ENCODE measurements around the gene HS3ST5.

Gene HS3ST5

DNA sequence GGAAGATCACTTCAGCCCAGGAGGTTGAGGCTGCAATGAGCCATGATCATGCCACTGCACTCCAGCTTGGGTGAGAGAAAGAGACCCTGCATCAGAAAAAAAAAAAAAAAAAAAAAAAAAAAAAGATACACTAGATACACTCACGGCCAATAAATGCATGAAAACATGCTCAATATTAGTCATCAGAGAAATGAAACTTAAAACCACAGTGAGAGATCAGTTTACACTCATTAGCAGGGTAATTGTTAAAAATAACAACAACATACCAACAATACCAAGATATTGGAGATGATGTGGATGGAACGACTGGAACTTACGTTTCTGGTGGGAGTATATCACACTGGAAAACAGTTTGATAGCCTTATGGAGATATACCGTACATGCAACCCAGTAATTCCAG, 29.9 kb downstream of the HS3ST5 start:
- no peak overlapping the region for H3K27ac Mint-ChIP-seq
- no peak overlapping the region for H3K4me3 Mint-ChIP-seq
- H3K27me3 Mint-ChIP-seq = no peaks in the 10 kb centered on the region
- H3K36me3 Mint-ChIP-seq (ENCODE audit: insufficient read depth) = no peaks in the 10 kb centered on the region
- ATAC-seq (replicated peaks) = no peak
- no peak for DNase-seq
- no peaks in the 10 kb centered on the region for H3K4me1 Mint-ChIP-seq (ENCODE audit: low read depth in 2 of 2)
- H3K9me3 Mint-ChIP-seq = peaks cover 0 to 4% of the 10 kb centered on the region in 2 donors

DNA sequence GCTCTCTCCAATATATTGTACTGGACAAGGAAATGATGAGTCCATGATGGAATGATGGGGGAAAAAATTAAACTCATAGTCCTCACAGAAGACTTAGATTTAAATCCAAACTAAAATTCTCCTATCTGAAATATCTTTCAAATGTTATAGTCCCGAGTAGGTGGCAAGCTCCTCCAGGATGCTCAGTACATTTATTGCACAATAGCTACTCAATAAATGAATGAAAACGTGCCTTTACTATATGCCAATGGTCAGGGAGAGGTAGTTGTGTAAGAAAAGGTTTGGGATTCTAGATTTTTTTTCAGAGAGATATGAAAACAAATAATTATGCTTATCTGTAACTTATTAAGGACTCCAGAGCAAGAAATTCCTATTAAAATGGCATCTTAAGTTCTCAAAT, 32.8 kb downstream of the HS3ST5 start:
- Mint-ChIP-seq H3K36me3 (ENCODE audit: insufficient read depth) (no peaks in the 10 kb centered on the region), H3K9me3 (peaks cover 0 to 2% of the 10 kb centered on the region in 2 donors), H3K27ac (no peak overlapping the region)

GRCh38 chr6:114304304-114304887, 38.4 kb downstream of the HS3ST5 start:
- no peaks in the 10 kb centered on the region for H3K36me3 Mint-ChIP-seq (ENCODE audit: insufficient read depth)
- H3K27me3 Mint-ChIP-seq = no peaks in the 10 kb centered on the region
- H3K9me3 Mint-ChIP-seq = peaks cover 2 to 11% of the 10 kb centered on the region in 2 donors
- H3K4me3 Mint-ChIP-seq = no peak overlapping the region
- no peak overlapping the region for H3K27ac Mint-ChIP-seq
- no peaks in the 10 kb centered on the region for H3K4me1 Mint-ChIP-seq (ENCODE audit: low read depth in 2 of 2)
- ATAC-seq (replicated peaks) = no peak
- no peak for DNase-seq

More for the DNA sequence above, 32.8 kb downstream of the HS3ST5 start:
- DNase-seq (no peak), ATAC-seq (replicated peaks) (no peak)
- no peaks in the 10 kb centered on the region for H3K4me1 Mint-ChIP-seq (ENCODE audit: low read depth in 2 of 2)
- no peaks in the 10 kb centered on the region for H3K27me3 Mint-ChIP-seq
- H3K4me3 Mint-ChIP-seq = no peak overlapping the region

DNA sequence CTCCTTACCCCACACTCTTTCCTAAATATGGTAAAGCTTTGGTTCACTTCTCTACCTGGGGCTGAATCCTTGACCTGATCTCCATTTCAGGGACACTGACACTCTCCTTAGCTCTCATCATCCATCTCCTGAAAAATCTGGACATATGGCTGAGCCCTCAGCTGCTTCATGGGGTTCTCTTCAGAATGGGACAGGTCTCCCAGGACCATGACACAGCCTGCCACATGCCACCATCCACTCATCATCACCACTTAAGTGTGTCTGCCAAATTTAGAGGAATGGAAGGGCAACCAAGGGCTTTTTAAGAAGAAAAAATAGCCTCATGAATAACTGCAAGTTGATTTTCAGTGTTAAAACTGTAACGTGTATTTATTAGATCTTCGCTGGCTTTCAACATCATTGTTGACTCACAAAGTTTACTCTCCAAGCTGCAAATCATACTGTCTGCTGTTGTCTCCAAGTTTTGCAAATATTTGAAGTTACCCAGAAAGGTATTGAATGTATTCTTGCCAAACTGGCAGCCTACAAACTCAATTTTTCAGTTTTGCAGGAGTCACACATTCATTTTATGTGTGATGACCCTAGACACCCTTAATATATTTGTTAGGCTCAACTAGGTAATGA, 41.1 kb downstream of the HS3ST5 start:
- Mint-ChIP-seq H3K27me3 (no peaks in the 10 kb centered on the region), H3K9me3 (peaks cover 3 to 11% of the 10 kb centered on the region in 2 donors), H3K4me3 (no peak overlapping the region), H3K27ac (no peak overlapping the region), H3K4me1 (ENCODE audit: low read depth in 2 of 2) (no peaks in the 10 kb centered on the region), H3K36me3 (ENCODE audit: insufficient read depth) (no peaks in the 10 kb centered on the region)
- DNase-seq = no peak
- no peak for ATAC-seq (replicated peaks)

DNA sequence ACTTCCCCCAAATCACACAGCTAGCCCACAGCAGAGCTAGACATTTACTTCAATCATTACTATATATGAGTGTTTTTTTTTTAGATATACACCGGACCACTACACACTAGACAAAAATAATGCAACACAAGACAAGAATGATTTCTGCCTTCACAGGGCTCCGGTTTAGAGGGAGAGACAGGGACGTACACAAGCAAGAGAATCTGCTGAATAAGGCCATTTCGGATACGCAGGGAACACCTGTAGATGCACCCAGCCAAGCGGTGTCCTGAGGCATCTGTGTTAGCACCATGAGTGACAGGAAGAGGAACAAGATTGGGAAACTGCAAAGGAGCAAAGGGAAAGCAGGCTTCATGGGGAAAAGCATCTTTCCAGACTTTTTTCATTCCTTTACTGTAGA, 45.7 kb downstream of the HS3ST5 start:
- ATAC-seq (replicated peaks) = no peak
- no peaks in the 10 kb centered on the region for H3K27me3 Mint-ChIP-seq

DNA sequence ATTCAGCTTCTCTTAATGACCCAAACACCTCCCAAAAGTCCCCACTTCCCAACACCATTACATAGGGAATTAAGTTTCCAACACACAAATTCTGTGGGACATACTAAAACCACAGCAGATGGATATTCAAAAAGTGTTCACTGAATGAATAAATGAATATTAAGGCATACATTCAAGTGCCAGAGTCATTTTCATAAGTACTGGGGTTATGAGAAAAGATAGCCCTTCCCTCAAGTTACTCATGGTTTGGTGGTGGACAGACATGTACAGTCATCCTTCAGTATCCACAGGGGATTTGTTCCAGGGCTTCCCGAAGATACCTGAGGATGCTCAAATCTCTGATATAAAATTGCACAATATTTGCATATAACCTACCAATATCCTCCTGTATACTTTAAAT, 50.4 kb downstream of the HS3ST5 start:
- Mint-ChIP-seq H3K9me3 (no peaks in the 10 kb centered on the region), H3K27ac (no peak overlapping the region), H3K27me3 (no peaks in the 10 kb centered on the region), H3K4me1 (ENCODE audit: low read depth in 2 of 2) (no peaks in the 10 kb centered on the region), H3K4me3 (no peak overlapping the region), H3K36me3 (ENCODE audit: insufficient read depth) (no peaks in the 10 kb centered on the region)
- DNase-seq (no peak), ATAC-seq (replicated peaks) (no peak)

More for the DNA sequence above, 45.7 kb downstream of the HS3ST5 start:
- H3K4me3 Mint-ChIP-seq = no peak overlapping the region
- H3K36me3 Mint-ChIP-seq (ENCODE audit: insufficient read depth) = no peaks in the 10 kb centered on the region
- no peak for DNase-seq
- no peak overlapping the region for H3K27ac Mint-ChIP-seq
- H3K9me3 Mint-ChIP-seq = peaks cover 2 to 6% of the 10 kb centered on the region in 2 donors
- H3K4me1 Mint-ChIP-seq (ENCODE audit: low read depth in 2 of 2) = no peaks in the 10 kb centered on the region

GRCh38 chr6:114291428-114291827, 51.4 kb downstream of the HS3ST5 start:
- no peak for ATAC-seq (replicated peaks)
- no peak overlapping the region for H3K4me3 Mint-ChIP-seq
- DNase-seq = no peak
- H3K9me3 Mint-ChIP-seq = no peaks in the 10 kb centered on the region
- no peaks in the 10 kb centered on the region for H3K27me3 Mint-ChIP-seq
- no peaks in the 10 kb centered on the region for H3K4me1 Mint-ChIP-seq (ENCODE audit: low read depth in 2 of 2)
- no peaks in the 10 kb centered on the region for H3K36me3 Mint-ChIP-seq (ENCODE audit: insufficient read depth)
- H3K27ac Mint-ChIP-seq = no peak overlapping the region

DNA sequence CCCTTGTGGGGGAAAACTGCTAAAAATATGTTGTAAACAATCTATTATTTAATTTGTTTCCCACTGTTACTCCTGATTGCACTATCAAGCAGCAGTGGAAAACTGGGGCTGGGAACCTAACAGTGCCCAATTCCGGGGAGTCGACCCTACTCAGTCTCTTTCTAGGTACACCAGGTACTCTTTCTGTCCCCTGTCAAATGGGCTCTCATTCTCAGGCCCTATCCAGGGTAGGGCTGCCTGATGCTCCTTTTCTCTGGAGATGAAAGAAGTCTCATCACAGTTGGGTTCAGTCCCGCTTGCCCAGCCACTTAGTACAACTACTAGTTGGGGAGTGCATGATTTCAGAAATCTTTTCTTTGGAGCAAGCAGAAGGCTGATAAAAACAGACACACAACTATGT, 52.0 kb downstream of the HS3ST5 start:
- Mint-ChIP-seq H3K4me1 (ENCODE audit: low read depth in 2 of 2) (no peaks in the 10 kb centered on the region), H3K27me3 (no peaks in the 10 kb centered on the region), H3K9me3 (no peaks in the 10 kb centered on the region), H3K4me3 (no peak overlapping the region), H3K36me3 (ENCODE audit: insufficient read depth) (no peaks in the 10 kb centered on the region), H3K27ac (no peak overlapping the region)
- ATAC-seq (replicated peaks) (no peak), DNase-seq (no peak)

- no peaks in the 10 kb centered on the region for H3K27me3 Mint-ChIP-seq
- no peaks in the 10 kb centered on the region for H3K4me1 Mint-ChIP-seq (ENCODE audit: low read depth in 2 of 2)
- H3K4me3 Mint-ChIP-seq = no peak overlapping the region
- no peak for DNase-seq
- ATAC-seq (replicated peaks) = no peak
- H3K27ac Mint-ChIP-seq = no peak overlapping the region
- no peaks in the 10 kb centered on the region for H3K36me3 Mint-ChIP-seq (ENCODE audit: insufficient read depth)
- no peaks in the 10 kb centered on the region for H3K9me3 Mint-ChIP-seq
Measured at GRCh38 chr6:114288701-114289495, 53.9 kb downstream of the HS3ST5 start.

DNA sequence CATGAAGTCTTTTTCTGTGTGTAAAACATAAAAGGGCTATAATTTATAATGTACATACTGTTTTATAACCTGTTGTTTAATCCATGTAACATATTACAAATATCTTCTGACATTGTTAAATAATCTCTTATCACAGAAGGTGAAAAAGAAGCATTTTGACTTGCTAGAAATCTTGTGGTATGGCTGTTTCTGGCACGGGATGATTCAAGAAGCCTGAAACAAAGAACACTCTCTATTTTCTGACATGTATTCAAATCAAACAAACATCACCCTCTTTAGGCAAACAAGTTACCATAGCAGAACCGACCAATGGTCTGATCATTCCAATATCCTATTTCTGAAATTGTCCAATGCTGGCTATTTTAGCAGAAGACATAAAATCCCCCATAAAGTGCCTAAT, 55.4 kb downstream of the HS3ST5 start:
- no peaks in the 10 kb centered on the region for H3K4me1 Mint-ChIP-seq (ENCODE audit: low read depth in 2 of 2)
- no peaks in the 10 kb centered on the region for H3K36me3 Mint-ChIP-seq (ENCODE audit: insufficient read depth)
- no peak overlapping the region for H3K27ac Mint-ChIP-seq
- no peak for DNase-seq
- H3K27me3 Mint-ChIP-seq = no peaks in the 10 kb centered on the region
- ATAC-seq (replicated peaks) = no peak
- H3K4me3 Mint-ChIP-seq = no peak overlapping the region
- H3K9me3 Mint-ChIP-seq = no peaks in the 10 kb centered on the region

GRCh38 chr6:114286211-114286610, 56.6 kb downstream of the HS3ST5 start:
- H3K27ac Mint-ChIP-seq = no peak overlapping the region
- no peak overlapping the region for H3K4me3 Mint-ChIP-seq
- no peaks in the 10 kb centered on the region for H3K36me3 Mint-ChIP-seq (ENCODE audit: insufficient read depth)
- no peaks in the 10 kb centered on the region for H3K27me3 Mint-ChIP-seq
- H3K9me3 Mint-ChIP-seq = peaks cover 0 to 5% of the 10 kb centered on the region in 2 donors
- DNase-seq (no peak), ATAC-seq (replicated peaks) (no peak)
- no peaks in the 10 kb centered on the region for H3K4me1 Mint-ChIP-seq (ENCODE audit: low read depth in 2 of 2)

- DNase-seq (no peak), ATAC-seq (replicated peaks) (no peak)
- H3K27ac Mint-ChIP-seq = no peak overlapping the region
- no peaks in the 10 kb centered on the region for H3K4me1 Mint-ChIP-seq (ENCODE audit: low read depth in 2 of 2)
- peaks cover 6 to 9% of the 10 kb centered on the region in 2 donors for H3K9me3 Mint-ChIP-seq
- no peaks in the 10 kb centered on the region for H3K36me3 Mint-ChIP-seq (ENCODE audit: insufficient read depth)
- H3K4me3 Mint-ChIP-seq = no peak overlapping the region
- no peaks in the 10 kb centered on the region for H3K27me3 Mint-ChIP-seq
Measured at GRCh38 chr6:114284281-114284680, 58.5 kb downstream of the HS3ST5 start.

DNA sequence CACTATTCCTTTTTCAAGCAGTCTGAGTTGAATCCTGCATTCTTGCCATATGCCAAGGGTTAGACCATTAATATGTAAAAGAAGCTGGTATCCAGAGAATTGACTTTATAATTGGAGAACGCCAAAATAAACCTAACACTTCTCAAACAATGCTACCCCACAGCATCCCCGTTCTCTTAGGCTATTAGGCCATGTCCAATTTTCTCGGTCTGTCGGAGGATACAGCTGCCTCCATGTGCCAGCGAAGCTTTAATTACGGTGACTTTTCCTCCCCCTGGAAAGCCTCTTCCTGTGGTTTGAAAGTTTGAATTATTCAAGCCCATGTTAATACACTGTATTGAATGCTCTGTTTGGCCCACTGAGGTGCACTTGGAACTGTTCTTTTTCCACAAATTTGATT, 60.5 kb downstream of the HS3ST5 start:
- ATAC-seq (replicated peaks) = no peak
- no peak overlapping the region for H3K4me3 Mint-ChIP-seq
- no peaks in the 10 kb centered on the region for H3K36me3 Mint-ChIP-seq (ENCODE audit: insufficient read depth)
- H3K27ac Mint-ChIP-seq = no peak overlapping the region
- no peaks in the 10 kb centered on the region for H3K27me3 Mint-ChIP-seq
- H3K4me1 Mint-ChIP-seq (ENCODE audit: low read depth in 2 of 2) = no peaks in the 10 kb centered on the region
- H3K9me3 Mint-ChIP-seq = peaks cover 7 to 9% of the 10 kb centered on the region in 2 donors
- no peak for DNase-seq

GRCh38 chr6:114281496-114281895, 61.3 kb downstream of the HS3ST5 start:
- Mint-ChIP-seq H3K9me3 (peaks cover 7 to 9% of the 10 kb centered on the region in 2 donors), H3K27ac (no peak overlapping the region), H3K4me3 (no peak overlapping the region), H3K27me3 (no peaks in the 10 kb centered on the region), H3K36me3 (ENCODE audit: insufficient read depth) (no peaks in the 10 kb centered on the region), H3K4me1 (ENCODE audit: low read depth in 2 of 2) (no peaks in the 10 kb centered on the region)
- no peak for DNase-seq
- no peak for ATAC-seq (replicated peaks)

All from effector memory CD8-positive, alpha-beta T cell (primary cell).